Gastroesophageal sphincter (tissue), 3 donors: ENCODE results near the gene ZNF282.

Source experiments
- POLR2AphosphoS5 ChIP-seq: sonication (generic); formaldehyde crosslinking; IDR thresholded peaks from one replicate; pipeline ENCODE4 v1.6.1; 2017; ENCODE audit warnings: antibody characterized with exemption
- TF ChIP-seq, protein P1 (sequence below), 4 experiments: fragments of 200-600 bp in 2 of 4; fragments of 450-650 bp in 2 of 4; sonication (generic) in 1 of 4; IDR thresholded peaks; one replicate each; pipeline ENCODE4 v1.5.1; 2017 to 2019; ENCODE audit warnings: antibody characterized with exemption in 4 of 4, mild to moderate bottlenecking in 2 of 4, moderate library complexity in 2 of 4

DNA sequence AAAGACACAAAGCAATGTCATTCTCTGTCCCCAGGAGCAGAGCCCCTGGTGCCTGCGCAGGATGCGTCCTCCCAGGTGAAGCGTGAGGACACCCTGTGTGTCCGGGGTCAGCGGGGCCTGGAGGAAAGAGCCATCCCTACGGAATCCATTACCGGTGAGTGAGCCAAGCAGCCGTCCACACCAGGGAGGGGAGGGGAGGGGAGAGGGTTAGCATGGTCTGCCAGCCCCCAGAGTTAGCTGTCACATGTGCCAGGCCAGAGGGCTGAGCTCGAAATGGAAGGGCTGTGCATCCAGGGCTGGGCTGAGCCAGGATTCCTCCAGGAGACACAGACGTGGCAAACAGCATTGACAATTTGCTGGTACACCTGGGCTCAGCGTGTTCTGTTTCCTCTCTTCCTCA, 15.2 kb downstream of the ZNF282 start:
- TF ChIP-seq, protein P1, sequence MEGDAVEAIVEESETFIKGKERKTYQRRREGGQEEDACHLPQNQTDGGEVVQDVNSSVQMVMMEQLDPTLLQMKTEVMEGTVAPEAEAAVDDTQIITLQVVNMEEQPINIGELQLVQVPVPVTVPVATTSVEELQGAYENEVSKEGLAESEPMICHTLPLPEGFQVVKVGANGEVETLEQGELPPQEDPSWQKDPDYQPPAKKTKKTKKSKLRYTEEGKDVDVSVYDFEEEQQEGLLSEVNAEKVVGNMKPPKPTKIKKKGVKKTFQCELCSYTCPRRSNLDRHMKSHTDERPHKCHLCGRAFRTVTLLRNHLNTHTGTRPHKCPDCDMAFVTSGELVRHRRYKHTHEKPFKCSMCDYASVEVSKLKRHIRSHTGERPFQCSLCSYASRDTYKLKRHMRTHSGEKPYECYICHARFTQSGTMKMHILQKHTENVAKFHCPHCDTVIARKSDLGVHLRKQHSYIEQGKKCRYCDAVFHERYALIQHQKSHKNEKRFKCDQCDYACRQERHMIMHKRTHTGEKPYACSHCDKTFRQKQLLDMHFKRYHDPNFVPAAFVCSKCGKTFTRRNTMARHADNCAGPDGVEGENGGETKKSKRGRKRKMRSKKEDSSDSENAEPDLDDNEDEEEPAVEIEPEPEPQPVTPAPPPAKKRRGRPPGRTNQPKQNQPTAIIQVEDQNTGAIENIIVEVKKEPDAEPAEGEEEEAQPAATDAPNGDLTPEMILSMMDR (IDR thresholded peaks at IDR 0.05) = no peak
- no peak for TF ChIP-seq POLR2AphosphoS5
